Measurements from ENCODE around the gene USP5. TPM values are rescaled to one million over a fixed set of nuclear protein-coding genes. Genes with fewer than 3 reads are reported as not detected.

USP5 gene
- polyA plus RNA-seq, 1 of the 3 experiments (the other 2 are of a cell fraction), result 97.2 TPM

GRCh38 chr12:6860942-6861341, 9.0 kb downstream of the USP5 start:
- no peaks in the 10 kb centered on the region for H3K4me1 ChIP-seq (ENCODE audit: control insufficient read depth in 1 of 2, insufficient read depth in 2 of 2, low read depth in 1 of 2, low read length in 1 of 2)
- no peak overlapping the region for H3K4me2 ChIP-seq
- H3K9me3 ChIP-seq, result no peaks in the 10 kb centered on the region
- H3K9me2 ChIP-seq, result no peaks in the 10 kb centered on the region
- H4K20me1 ChIP-seq (ENCODE audit: insufficient read depth), result no peaks in the 10 kb centered on the region
- DNase-seq, result no peak
- no peak overlapping the region for H2AFZ ChIP-seq (ENCODE audit: low read depth)
- POLR2A ChIA-PET, result no interaction called here
- peaks cover 4% of the 10 kb centered on the region for H3F3A ChIP-seq (replicated peaks; ENCODE audit: insufficient read depth)
- no peak overlapping the region for H3K9ac ChIP-seq
- H3K27ac ChIP-seq (ENCODE audit: low read depth in 2 of 2, low read length in 1 of 2), result no peak overlapping the region
- H3K27me3 ChIP-seq (ENCODE audit: insufficient read depth), result no peaks in the 10 kb centered on the region
- H3K79me2 ChIP-seq (ENCODE audit: insufficient read depth), result 0 out of 2 replicates have a peak, but pooled peaks cover under 1% of the 10 kb centered on the region
- H3K4me3 ChIP-seq (ENCODE audit: low read depth in 2 of 2, low read length in 1 of 2), result no peak overlapping the region
- CTCF ChIA-PET, result interaction anchor here (1.0 to 2.4 kb wide), 5 partner anchors 8 to 31 kb away, joined by 3 to 13 read pairs (median 8); partner anchors contain the start of gene SPSB2
- WGBS (ENCODE audit: low lambda C conversion rate), result 96% methylated on average over 5 of the region's 7 CpGs
- H3K36me3 ChIP-seq (replicated peaks in 1 of 2; ENCODE audit: control insufficient read depth in 1 of 2, insufficient read depth in 2 of 2, low read length in 1 of 2), result peaks cover 40 to 81% of the 10 kb centered on the region in 2 experiments
- TF ChIP-seq TAF1 (IDR thresholded peaks at IDR 0.05; ENCODE audit: borderline replicate concordance, low read depth, low read length) (no peak), RXRA (IDR thresholded peaks at IDR 0.05; ENCODE audit: borderline replicate concordance, low read depth) (no peak), USF2 (IDR thresholded peaks at IDR 0.05; ENCODE audit: borderline replicate concordance, low read depth, low read length) (no peak), ZBTB33 (IDR thresholded peaks at IDR 0.05; ENCODE audit: borderline replicate concordance, low read depth) (no peak), NFIC (IDR thresholded peaks at IDR 0.05; ENCODE audit: borderline replicate concordance) (no peak), FOSL2 (IDR thresholded peaks at IDR 0.05; ENCODE audit: borderline replicate concordance, low read depth) (no peak), USF1 (IDR thresholded peaks at IDR 0.05; ENCODE audit: borderline replicate concordance, low read depth) (no peak), SMC3 (IDR thresholded peaks at IDR 0.05; ENCODE audit: low read depth, low read length) (no peak), SIN3A (IDR thresholded peaks at IDR 0.05; ENCODE audit: borderline replicate concordance, low read depth, low read length) (no peak), TCF12 (IDR thresholded peaks at IDR 0.05) (no peak), MEF2A (IDR thresholded peaks at IDR 0.05; ENCODE audit: borderline replicate concordance, low read depth) (no peak), RAD21 (IDR thresholded peaks at IDR 0.05; ENCODE audit: low read length) (no peak), RCOR1 (IDR thresholded peaks at IDR 0.05; ENCODE audit: low read length) (no peak), RFX5 (IDR thresholded peaks at IDR 0.05; ENCODE audit: low read length) (no peak), TEAD4 (IDR thresholded peaks at IDR 0.05; ENCODE audit: borderline replicate concordance, insufficient read depth) (no peak)
- TF ChIP-seq, protein P1, sequence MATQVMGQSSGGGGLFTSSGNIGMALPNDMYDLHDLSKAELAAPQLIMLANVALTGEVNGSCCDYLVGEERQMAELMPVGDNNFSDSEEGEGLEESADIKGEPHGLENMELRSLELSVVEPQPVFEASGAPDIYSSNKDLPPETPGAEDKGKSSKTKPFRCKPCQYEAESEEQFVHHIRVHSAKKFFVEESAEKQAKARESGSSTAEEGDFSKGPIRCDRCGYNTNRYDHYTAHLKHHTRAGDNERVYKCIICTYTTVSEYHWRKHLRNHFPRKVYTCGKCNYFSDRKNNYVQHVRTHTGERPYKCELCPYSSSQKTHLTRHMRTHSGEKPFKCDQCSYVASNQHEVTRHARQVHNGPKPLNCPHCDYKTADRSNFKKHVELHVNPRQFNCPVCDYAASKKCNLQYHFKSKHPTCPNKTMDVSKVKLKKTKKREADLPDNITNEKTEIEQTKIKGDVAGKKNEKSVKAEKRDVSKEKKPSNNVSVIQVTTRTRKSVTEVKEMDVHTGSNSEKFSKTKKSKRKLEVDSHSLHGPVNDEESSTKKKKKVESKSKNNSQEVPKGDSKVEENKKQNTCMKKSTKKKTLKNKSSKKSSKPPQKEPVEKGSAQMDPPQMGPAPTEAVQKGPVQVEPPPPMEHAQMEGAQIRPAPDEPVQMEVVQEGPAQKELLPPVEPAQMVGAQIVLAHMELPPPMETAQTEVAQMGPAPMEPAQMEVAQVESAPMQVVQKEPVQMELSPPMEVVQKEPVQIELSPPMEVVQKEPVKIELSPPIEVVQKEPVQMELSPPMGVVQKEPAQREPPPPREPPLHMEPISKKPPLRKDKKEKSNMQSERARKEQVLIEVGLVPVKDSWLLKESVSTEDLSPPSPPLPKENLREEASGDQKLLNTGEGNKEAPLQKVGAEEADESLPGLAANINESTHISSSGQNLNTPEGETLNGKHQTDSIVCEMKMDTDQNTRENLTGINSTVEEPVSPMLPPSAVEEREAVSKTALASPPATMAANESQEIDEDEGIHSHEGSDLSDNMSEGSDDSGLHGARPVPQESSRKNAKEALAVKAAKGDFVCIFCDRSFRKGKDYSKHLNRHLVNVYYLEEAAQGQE (IDR thresholded peaks at IDR 0.05; ENCODE audit: low read depth, low read length), result no peak
